ENCODE data around the gene CACHD1.
"Not testable (repeated sequence)": the region's sequence is repeated elsewhere in the genome, so short reads cannot be mapped to it uniquely, and the experiment has no call there.

Gene CACHD1

GRCh38 chr1:64727861-64728260 is 257.9 kb downstream of the CACHD1 start:
- Histone ChIP-seq H3K4me3 (ENCODE audit: low read depth in 1 of 2, low read length in 2 of 2) (no peak overlapping the region), H3K27ac (ENCODE audit: low read depth, low read length) (no peak overlapping the region), H3K36me3 (ENCODE audit: control insufficient read depth in 1 of 2, insufficient read depth in 2 of 2, low read length in 2 of 2) (no peaks in the 10 kb centered on the region), H3K4me1 (ENCODE audit: control insufficient read depth in 1 of 2, insufficient read depth in 2 of 2, low read length in 2 of 2) (no peaks in the 10 kb centered on the region), H3K9me3 (ENCODE audit: control insufficient read depth in 1 of 2, low read length in 2 of 2) (no peaks in the 10 kb centered on the region), H3K27me3 (ENCODE audit: control insufficient read depth in 1 of 2, insufficient read depth in 2 of 2, low read length in 2 of 2) (no peaks in the 10 kb centered on the region), H3K9ac (ENCODE audit: low read depth in 1 of 2, low read length in 2 of 2) (no peak overlapping the region)

GRCh38 chr1:64733581-64734286 is 263.8 kb downstream of the CACHD1 start:
- Histone ChIP-seq H3K4me1 (ENCODE audit: control insufficient read depth in 1 of 2, insufficient read depth in 2 of 2, low read length in 2 of 2) (no peaks in the 10 kb centered on the region), H3K36me3 (ENCODE audit: control insufficient read depth in 1 of 2, insufficient read depth in 2 of 2, low read length in 2 of 2) (no peaks in the 10 kb centered on the region), H3K9ac (ENCODE audit: low read depth in 1 of 2, low read length in 2 of 2) (no peak overlapping the region), H3K27ac (ENCODE audit: low read depth, low read length) (no peak overlapping the region), H3K9me3 (ENCODE audit: control insufficient read depth in 1 of 2, low read length in 2 of 2) (no peaks in the 10 kb centered on the region), H3K27me3 (ENCODE audit: control insufficient read depth in 1 of 2, insufficient read depth in 2 of 2, low read length in 2 of 2) (no peaks in the 10 kb centered on the region), H3K4me3 (ENCODE audit: low read depth in 1 of 2, low read length in 2 of 2) (no peak overlapping the region)

- H3K36me3 ChIP-seq (ENCODE audit: control insufficient read depth in 1 of 2, insufficient read depth in 2 of 2, low read length in 2 of 2) = no peaks in the 10 kb centered on the region
- no peaks in the 10 kb centered on the region for H3K9me3 ChIP-seq (ENCODE audit: control insufficient read depth in 1 of 2, low read length in 2 of 2)
- no peak overlapping the region for H3K4me3 ChIP-seq (ENCODE audit: low read depth in 1 of 2, low read length in 2 of 2)
- H3K9ac ChIP-seq (ENCODE audit: low read depth in 1 of 2, low read length in 2 of 2) = no peak overlapping the region
- no peaks in the 10 kb centered on the region for H3K4me1 ChIP-seq (ENCODE audit: control insufficient read depth in 1 of 2, insufficient read depth in 2 of 2, low read length in 2 of 2)
- no peak overlapping the region for H3K27ac ChIP-seq (ENCODE audit: low read depth, low read length)
- no peaks in the 10 kb centered on the region for H3K27me3 ChIP-seq (ENCODE audit: control insufficient read depth in 1 of 2, insufficient read depth in 2 of 2, low read length in 2 of 2)
Measured at GRCh38 chr1:64734287-64734652, 264.3 kb downstream of the CACHD1 start.

GRCh38 chr1:64740687-64741086 is 270.8 kb downstream of the CACHD1 start:
- not testable (repeated sequence) for H3K4me3 ChIP-seq (ENCODE audit: low read depth in 1 of 2, low read length in 2 of 2); H3K9ac ChIP-seq (ENCODE audit: low read depth in 1 of 2, low read length in 2 of 2); H3K4me1 ChIP-seq (ENCODE audit: control insufficient read depth in 1 of 2, insufficient read depth in 2 of 2, low read length in 2 of 2); H3K27me3 ChIP-seq (ENCODE audit: control insufficient read depth in 1 of 2, insufficient read depth in 2 of 2, low read length in 2 of 2); H3K27ac ChIP-seq (ENCODE audit: low read depth, low read length); H3K36me3 ChIP-seq (ENCODE audit: control insufficient read depth in 1 of 2, insufficient read depth in 2 of 2, low read length in 2 of 2); H3K9me3 ChIP-seq (ENCODE audit: control insufficient read depth in 1 of 2, low read length in 2 of 2)
